Measurements from ENCODE around the gene CXXC1. TPM values are rescaled to one million over a fixed set of nuclear protein-coding genes. Genes with fewer than 3 reads are reported as not detected.
"Not testable (repeated sequence)": the region's sequence is repeated elsewhere in the genome, so short reads cannot be mapped to it uniquely, and the experiment has no call there.

The CXXC1 gene
- total and polyA plus RNA-seq, 2 donors (not counting 1 experiment from before 2014, with no cell fraction given): 19.4 to 32.9 TPM

GRCh38 chr18:50250935-50251334 lies 36.6 kb downstream of the CXXC1 start:
- Histone ChIP-seq H3K36me3 (ENCODE audit: control insufficient read depth, insufficient read depth, low read length) (no peaks in the 10 kb centered on the region), H3K27ac (ENCODE audit: insufficient read depth, low read length) (no peak overlapping the region), H3K79me2 (ENCODE audit: control insufficient read depth, insufficient read depth, low read length) (no peaks in the 10 kb centered on the region), H3K27me3 (ENCODE audit: control insufficient read depth, insufficient read depth, low read length) (no peaks in the 10 kb centered on the region), H2AFZ (ENCODE audit: low read length) (no peak overlapping the region), H3K4me2 (ENCODE audit: extremely low read depth, insufficient read depth, low read length) (no peak overlapping the region), H3K4me3 (replicated peaks in 1 of 4; ENCODE audit: control extremely low read depth in 1 of 4, insufficient read depth in 1 of 4, low read depth in 3 of 4, low read length in 4 of 4) (no peak overlapping the region), H4K20me1 (ENCODE audit: control insufficient read depth, extremely low read depth, insufficient read depth, low read length) (no peaks in the 10 kb centered on the region), H3K4me1 (ENCODE audit: control insufficient read depth, extremely low read depth, insufficient read depth, low read length) (no peaks in the 10 kb centered on the region), H3K9me3 (ENCODE audit: control insufficient read depth, insufficient read depth, low read depth, low read length) (no peaks in the 10 kb centered on the region), H3K9ac (ENCODE audit: insufficient read depth, low read length) (no peak overlapping the region)
- DNase-seq (ENCODE audit: low read depth in 2 of 2): no peak
- TF ChIP-seq CTCF (conservative IDR thresholded peaks at IDR 0.05 in 1 of 2, IDR thresholded peaks at IDR 0.05 in 1 of 2; ENCODE audit: low read depth in 1 of 2, low read length in 2 of 2) (no peak), EZH2 (IDR thresholded peaks at IDR 0.05; ENCODE audit: low read length, missing control alignments) (no peak)

GRCh38 chr18:50249576-50249975 lies 37.9 kb downstream of the CXXC1 start:
- TF ChIP-seq CTCF (conservative IDR thresholded peaks at IDR 0.05 in 1 of 2, IDR thresholded peaks at IDR 0.05 in 1 of 2; ENCODE audit: low read depth in 1 of 2, low read length in 2 of 2): no peak
- no peak for TF ChIP-seq EZH2 (IDR thresholded peaks at IDR 0.05; ENCODE audit: low read length, missing control alignments)

GRCh38 chr18:50247561-50247960 lies 39.9 kb downstream of the CXXC1 start:
- H3K27me3 ChIP-seq (ENCODE audit: control insufficient read depth, insufficient read depth, low read length): no peaks in the 10 kb centered on the region
- H3K9me3 ChIP-seq (ENCODE audit: control insufficient read depth, insufficient read depth, low read depth, low read length): no peaks in the 10 kb centered on the region
- no peaks in the 10 kb centered on the region for H3K4me1 ChIP-seq (ENCODE audit: control insufficient read depth, extremely low read depth, insufficient read depth, low read length)
- TF ChIP-seq EZH2 (IDR thresholded peaks at IDR 0.05; ENCODE audit: low read length, missing control alignments): no peak
- no peak for TF ChIP-seq CTCF (conservative IDR thresholded peaks at IDR 0.05 in 1 of 2, IDR thresholded peaks at IDR 0.05 in 1 of 2; ENCODE audit: low read depth in 1 of 2, low read length in 2 of 2)
- no peak overlapping the region for H3K4me3 ChIP-seq (replicated peaks in 1 of 4; ENCODE audit: control extremely low read depth in 1 of 4, insufficient read depth in 1 of 4, low read depth in 3 of 4, low read length in 4 of 4)
- no peaks in the 10 kb centered on the region for H4K20me1 ChIP-seq (ENCODE audit: control insufficient read depth, extremely low read depth, insufficient read depth, low read length)
- no peak overlapping the region for H2AFZ ChIP-seq (ENCODE audit: low read length)
- no peak overlapping the region for H3K9ac ChIP-seq (ENCODE audit: insufficient read depth, low read length)
- DNase-seq (ENCODE audit: low read depth in 2 of 2): no peak
- no peaks in the 10 kb centered on the region for H3K79me2 ChIP-seq (ENCODE audit: control insufficient read depth, insufficient read depth, low read length)
- H3K36me3 ChIP-seq (ENCODE audit: control insufficient read depth, insufficient read depth, low read length): no peaks in the 10 kb centered on the region
- H3K4me2 ChIP-seq (ENCODE audit: extremely low read depth, insufficient read depth, low read length): no peak overlapping the region
- H3K27ac ChIP-seq (ENCODE audit: insufficient read depth, low read length): no peak overlapping the region

More at GRCh38 chr18:50249576-50249975, 37.9 kb downstream of the CXXC1 start:
- Histone ChIP-seq H3K4me3 (replicated peaks in 1 of 4; ENCODE audit: control extremely low read depth in 1 of 4, insufficient read depth in 1 of 4, low read depth in 3 of 4, low read length in 4 of 4) (no peak overlapping the region), H2AFZ (ENCODE audit: low read length) (no peak overlapping the region), H3K4me2 (ENCODE audit: extremely low read depth, insufficient read depth, low read length) (no peak overlapping the region), H3K36me3 (ENCODE audit: control insufficient read depth, insufficient read depth, low read length) (no peaks in the 10 kb centered on the region), H3K9me3 (ENCODE audit: control insufficient read depth, insufficient read depth, low read depth, low read length) (no peaks in the 10 kb centered on the region), H3K9ac (ENCODE audit: insufficient read depth, low read length) (no peak overlapping the region), H3K27me3 (ENCODE audit: control insufficient read depth, insufficient read depth, low read length) (no peaks in the 10 kb centered on the region), H3K4me1 (ENCODE audit: control insufficient read depth, extremely low read depth, insufficient read depth, low read length) (no peaks in the 10 kb centered on the region), H3K27ac (ENCODE audit: insufficient read depth, low read length) (no peak overlapping the region), H3K79me2 (ENCODE audit: control insufficient read depth, insufficient read depth, low read length) (no peaks in the 10 kb centered on the region), H4K20me1 (ENCODE audit: control insufficient read depth, extremely low read depth, insufficient read depth, low read length) (no peaks in the 10 kb centered on the region)
- no peak for DNase-seq (ENCODE audit: low read depth in 2 of 2)

GRCh38 chr18:50241768-50242167 lies 45.7 kb downstream of the CXXC1 start:
- H3K9me3 ChIP-seq (ENCODE audit: control insufficient read depth, insufficient read depth, low read depth, low read length); H4K20me1 ChIP-seq (ENCODE audit: control insufficient read depth, extremely low read depth, insufficient read depth, low read length); H3K27me3 ChIP-seq (ENCODE audit: control insufficient read depth, insufficient read depth, low read length); H3K79me2 ChIP-seq (ENCODE audit: control insufficient read depth, insufficient read depth, low read length); H2AFZ ChIP-seq (ENCODE audit: low read length); H3K4me1 ChIP-seq (ENCODE audit: control insufficient read depth, extremely low read depth, insufficient read depth, low read length); H3K4me2 ChIP-seq (ENCODE audit: extremely low read depth, insufficient read depth, low read length); H3K4me3 ChIP-seq (replicated peaks in 1 of 4; ENCODE audit: control extremely low read depth in 1 of 4, insufficient read depth in 1 of 4, low read depth in 3 of 4, low read length in 4 of 4); H3K36me3 ChIP-seq (ENCODE audit: control insufficient read depth, insufficient read depth, low read length); DNase-seq (ENCODE audit: low read depth in 2 of 2); H3K9ac ChIP-seq (ENCODE audit: insufficient read depth, low read length); H3K27ac ChIP-seq (ENCODE audit: insufficient read depth, low read length): not testable (repeated sequence)

All from fibroblast of lung (primary cell).